ENCODE results near the gene TSPO. TPM values are rescaled to one million over a fixed set of nuclear protein-coding genes. Genes with fewer than 3 reads are reported as not detected.

Gene TSPO
- total RNA-seq, 4 donors from 2014 or later = 101 to 174 (median 113) TPM

- no peak for DNase-seq
- Histone ChIP-seq H3K4me3 (no peak overlapping the region), H3K4me1 (no peaks in the 10 kb centered on the region), H3K9me3 (no peaks in the 10 kb centered on the region), H3K27ac (no peak overlapping the region), H3K36me3 (no peaks in the 10 kb centered on the region), H3K27me3 (no peaks in the 10 kb centered on the region)
- TF ChIP-seq POLR2A (IDR thresholded peaks at IDR 0.05) (no peak), CTCF (IDR thresholded peaks at IDR 0.05 in 4 of 5, conservative IDR thresholded peaks at IDR 0.05 in 1 of 5) (no peak)
- no peak for ATAC-seq
- in situ Hi-C loops (cut with MboI; ENCODE audit: low sequenced_read_pairs in 4 of 4) (no loop called here), intact Hi-C loops (cut with DNase I; ENCODE audit: low total_unique reads) (no loop called here)
Measured at GRCh38 chr22:43207849-43208702, 56.7 kb downstream of the TSPO start.

- Histone ChIP-seq H3K9me3 (no peaks in the 10 kb centered on the region), H3K4me1 (no peaks in the 10 kb centered on the region), H3K4me3 (no peak overlapping the region), H3K27ac (no peak overlapping the region), H3K36me3 (no peaks in the 10 kb centered on the region), H3K27me3 (no peaks in the 10 kb centered on the region)
- TF ChIP-seq POLR2A (IDR thresholded peaks at IDR 0.05) (no peak), CTCF (IDR thresholded peaks at IDR 0.05 in 4 of 5, conservative IDR thresholded peaks at IDR 0.05 in 1 of 5) (no peak)
- in situ Hi-C loops (cut with MboI; ENCODE audit: low sequenced_read_pairs in 4 of 4) = no loop called here
- ATAC-seq = no peak
- intact Hi-C loops (cut with DNase I; ENCODE audit: low total_unique reads) = no loop called here
- DNase-seq = no peak
Measured at GRCh38 chr22:43208703-43209522, 57.6 kb downstream of the TSPO start.

GRCh38 chr22:43209523-43209890 is 58.1 kb downstream of the TSPO start:
- no peaks in the 10 kb centered on the region for H3K27me3 ChIP-seq
- no peak for TF ChIP-seq POLR2A (IDR thresholded peaks at IDR 0.05)
- TF ChIP-seq CTCF (IDR thresholded peaks at IDR 0.05 in 4 of 5, conservative IDR thresholded peaks at IDR 0.05 in 1 of 5) = no peak
- no peak for DNase-seq
- H3K9me3 ChIP-seq = no peaks in the 10 kb centered on the region
- intact Hi-C loops (cut with DNase I; ENCODE audit: low total_unique reads) (no loop called here), in situ Hi-C loops (cut with MboI; ENCODE audit: low sequenced_read_pairs in 4 of 4) (no loop called here)
- H3K36me3 ChIP-seq = no peaks in the 10 kb centered on the region
- no peak overlapping the region for H3K27ac ChIP-seq
- H3K4me3 ChIP-seq = no peak overlapping the region
- no peak for ATAC-seq
- no peaks in the 10 kb centered on the region for H3K4me1 ChIP-seq

GRCh38 chr22:43209971-43210370 is 58.6 kb downstream of the TSPO start:
- TF ChIP-seq CTCF (IDR thresholded peaks at IDR 0.05 in 4 of 5, conservative IDR thresholded peaks at IDR 0.05 in 1 of 5) (no peak), POLR2A (IDR thresholded peaks at IDR 0.05) (no peak)
- H3K9me3 ChIP-seq = no peaks in the 10 kb centered on the region
- no peaks in the 10 kb centered on the region for H3K36me3 ChIP-seq
- no peak for ATAC-seq
- in situ Hi-C loops (cut with MboI; ENCODE audit: low sequenced_read_pairs in 4 of 4) = no loop called here
- H3K4me1 ChIP-seq = no peaks in the 10 kb centered on the region
- intact Hi-C loops (cut with DNase I; ENCODE audit: low total_unique reads) = no loop called here
- no peaks in the 10 kb centered on the region for H3K27me3 ChIP-seq
- no peak overlapping the region for H3K4me3 ChIP-seq
- no peak for DNase-seq
- H3K27ac ChIP-seq = no peak overlapping the region
